ENCODE measurements around the gene SHISAL2A. TPM values are rescaled to one million over a fixed set of nuclear protein-coding genes. Genes with fewer than 3 reads are reported as not detected.

Gene SHISAL2A
- polyA plus RNA-seq, 1 donor from 2014 or later = not detected

- Histone ChIP-seq H3K9ac (ENCODE audit: low read length) (peak overlapping the region; percentile 51), H2AFZ (ENCODE audit: low read depth, low read length) (peak overlapping the region; percentile 34), H3K9me3 (ENCODE audit: low read length) (no peaks in the 10 kb centered on the region), H3K9me2 (ENCODE audit: insufficient read depth, low read length) (no peaks in the 10 kb centered on the region), H4K20me1 (ENCODE audit: insufficient read depth) (no peaks in the 10 kb centered on the region), H3K36me3 (ENCODE audit: insufficient read depth, low read length) (no peaks in the 10 kb centered on the region), H3K4me3 (ENCODE audit: low read length) (peak overlapping the region; percentile 22), H3F3A (ENCODE audit: insufficient read depth, low read length, poor library complexity, severe bottlenecking) (peaks cover 15% of the 10 kb centered on the region), H3K79me2 (replicated peaks; ENCODE audit: insufficient read depth, low read length) (no peaks in the 10 kb centered on the region), H3K4me2 (ENCODE audit: low read length) (no peak overlapping the region), H3K27ac (ENCODE audit: low read length) (peak overlapping the region; percentile 98), H3K27me3 (ENCODE audit: insufficient read depth, low read depth, low read length) (no peaks in the 10 kb centered on the region)
- TF ChIP-seq EP300 (conservative IDR thresholded peaks at IDR 0.05; ENCODE audit: poor library complexity, severe bottlenecking) (no peak), CTCF (IDR thresholded peaks at IDR 0.05; ENCODE audit: poor library complexity, severe bottlenecking) (no peak), POLR2AphosphoS5 (IDR thresholded peaks at IDR 0.05) (no peak), SMC3 (conservative IDR thresholded peaks at IDR 0.05; ENCODE audit: poor library complexity) (no peak), TAF1 (IDR thresholded peaks at IDR 0.05; ENCODE audit: low read depth) (no peak), EZH2 (IDR thresholded peaks at IDR 0.05; ENCODE audit: borderline replicate concordance, insufficient read depth, low read length, poor library complexity, severe bottlenecking) (no peak), REST (IDR thresholded peaks at IDR 0.05; ENCODE audit: borderline replicate concordance) (no peak), RAD21 (conservative IDR thresholded peaks at IDR 0.05) (no peak), MXI1 (conservative IDR thresholded peaks at IDR 0.05; ENCODE audit: poor library complexity, severe bottlenecking) (no peak)
Observed at GRCh38 chr1:52659356-52659755, 26.4 kb downstream of the SHISAL2A start.

GRCh38 chr1:52659851-52660596 is 27.1 kb downstream of the SHISAL2A start:
- H3K27ac ChIP-seq (ENCODE audit: low read length) = peak overlapping the region; percentile 98
- H3K36me3 ChIP-seq (ENCODE audit: insufficient read depth, low read length) = no peaks in the 10 kb centered on the region
- no peaks in the 10 kb centered on the region for H3K9me2 ChIP-seq (ENCODE audit: insufficient read depth, low read length)
- no peaks in the 10 kb centered on the region for H3K27me3 ChIP-seq (ENCODE audit: insufficient read depth, low read depth, low read length)
- TF ChIP-seq EP300 (conservative IDR thresholded peaks at IDR 0.05; ENCODE audit: poor library complexity, severe bottlenecking) (peak; percentile 66), POLR2AphosphoS5 (IDR thresholded peaks at IDR 0.05) (peak; percentile 83), EZH2 (IDR thresholded peaks at IDR 0.05; ENCODE audit: borderline replicate concordance, insufficient read depth, low read length, poor library complexity, severe bottlenecking) (no peak), RAD21 (conservative IDR thresholded peaks at IDR 0.05) (peak; percentile 46), REST (IDR thresholded peaks at IDR 0.05; ENCODE audit: borderline replicate concordance) (peak; percentile 77), TAF1 (IDR thresholded peaks at IDR 0.05; ENCODE audit: low read depth) (peak; percentile 50), MXI1 (conservative IDR thresholded peaks at IDR 0.05; ENCODE audit: poor library complexity, severe bottlenecking) (no peak)
- no peaks in the 10 kb centered on the region for H4K20me1 ChIP-seq (ENCODE audit: insufficient read depth)
- no peak overlapping the region for H3K4me2 ChIP-seq (ENCODE audit: low read length)
- H3F3A ChIP-seq (ENCODE audit: insufficient read depth, low read length, poor library complexity, severe bottlenecking) = peaks cover 15% of the 10 kb centered on the region
- peak overlapping the region; percentile 22 for H3K4me3 ChIP-seq (ENCODE audit: low read length)
- H3K9ac ChIP-seq (ENCODE audit: low read length) = peak overlapping the region; percentile 51
- no peaks in the 10 kb centered on the region for H3K79me2 ChIP-seq (replicated peaks; ENCODE audit: insufficient read depth, low read length)
- H2AFZ ChIP-seq (ENCODE audit: low read depth, low read length) = peak overlapping the region; percentile 34
- no peaks in the 10 kb centered on the region for H3K9me3 ChIP-seq (ENCODE audit: low read length)
